ENCODE results near the gene TOR2A.

TOR2A gene

DNA sequence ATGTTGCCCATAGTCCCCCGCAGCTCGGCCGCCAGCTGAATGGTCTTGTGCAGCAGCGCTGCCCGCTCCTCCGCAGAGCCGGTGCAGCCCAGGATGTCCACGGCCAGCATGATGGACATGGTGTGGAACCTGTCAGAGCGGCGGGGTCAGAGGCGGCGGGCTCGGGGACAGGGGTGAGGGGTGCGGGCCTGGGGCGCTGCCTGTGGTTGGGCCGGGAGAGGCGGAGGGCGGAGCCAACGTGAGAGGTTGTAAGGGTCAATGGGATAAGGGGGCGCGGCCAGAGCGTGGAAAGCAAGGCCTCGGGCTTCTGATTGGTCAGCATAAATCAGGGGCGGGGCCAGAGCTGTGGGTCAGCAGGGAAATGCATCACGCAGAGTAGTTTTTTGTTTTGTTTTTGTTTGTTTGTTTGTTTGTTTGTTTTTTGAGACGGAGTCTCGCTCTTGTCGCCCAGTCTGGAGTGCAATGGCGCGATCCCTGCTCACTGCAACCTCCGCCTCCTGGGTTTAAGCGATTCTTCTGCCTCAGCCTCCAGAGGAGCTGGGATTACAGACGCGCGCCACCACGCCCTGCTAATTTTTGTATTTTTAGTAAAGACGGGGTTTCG lies 6.8 kb upstream of the TOR2A start:
- no peak for DNase-seq

DNA sequence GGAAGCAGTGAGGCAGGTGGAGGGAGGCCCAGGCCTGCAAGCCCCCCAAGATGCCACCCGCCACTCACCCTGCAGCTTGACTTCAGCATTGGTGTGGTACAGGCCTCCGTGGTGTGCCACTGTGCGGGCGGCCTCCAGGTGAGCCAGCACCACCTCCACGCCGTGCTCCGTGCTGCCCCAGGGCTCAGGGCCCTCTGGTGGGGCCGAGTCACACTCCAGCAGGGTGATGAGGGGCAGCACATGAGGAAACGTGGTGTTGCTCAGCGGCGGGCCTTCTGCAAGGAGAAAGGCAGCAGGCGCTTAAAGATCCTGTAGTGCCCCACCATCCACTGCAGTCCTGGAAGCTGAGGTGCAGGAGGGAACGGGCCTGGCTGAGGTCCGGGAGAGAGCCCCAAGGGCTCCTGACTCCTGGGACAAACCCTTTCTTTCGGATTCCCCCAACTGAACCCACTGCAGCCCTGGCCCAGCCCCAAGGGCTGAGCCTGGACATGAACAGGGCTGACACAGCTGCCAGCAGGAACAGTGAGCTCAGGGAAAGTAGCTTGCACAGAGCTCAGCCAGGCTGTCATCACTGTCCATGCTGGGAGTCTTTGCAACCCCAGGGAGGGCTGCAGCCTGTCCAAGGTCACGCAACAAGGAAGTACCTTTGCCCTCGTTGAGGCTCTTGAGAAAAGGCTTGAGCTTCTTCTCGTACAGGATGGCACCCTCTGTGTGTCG lies 4.7 kb upstream of the TOR2A start:
- DNase-seq: no peak

DNA sequence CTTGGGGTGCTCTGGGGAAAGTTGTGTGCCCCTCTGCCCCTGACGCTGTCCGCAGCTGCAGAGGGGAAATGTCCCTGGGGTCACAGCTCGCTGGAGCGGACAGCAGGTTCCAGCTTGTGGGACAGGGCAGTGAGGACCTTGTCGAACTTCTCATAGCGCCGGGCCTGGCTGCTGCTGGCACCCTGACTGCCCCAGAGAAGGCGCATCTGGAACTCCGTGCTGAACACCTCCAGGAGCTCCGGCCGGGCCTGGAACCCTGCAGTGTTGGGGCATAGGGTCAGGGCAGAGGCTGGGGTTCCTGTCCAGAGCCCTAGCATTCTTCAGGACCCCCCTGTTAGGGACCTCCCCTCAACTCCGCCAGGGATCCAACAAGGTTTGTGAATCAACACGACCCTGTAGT lies 3.6 kb upstream of the TOR2A start:
- DNase-seq: no peak

DNA sequence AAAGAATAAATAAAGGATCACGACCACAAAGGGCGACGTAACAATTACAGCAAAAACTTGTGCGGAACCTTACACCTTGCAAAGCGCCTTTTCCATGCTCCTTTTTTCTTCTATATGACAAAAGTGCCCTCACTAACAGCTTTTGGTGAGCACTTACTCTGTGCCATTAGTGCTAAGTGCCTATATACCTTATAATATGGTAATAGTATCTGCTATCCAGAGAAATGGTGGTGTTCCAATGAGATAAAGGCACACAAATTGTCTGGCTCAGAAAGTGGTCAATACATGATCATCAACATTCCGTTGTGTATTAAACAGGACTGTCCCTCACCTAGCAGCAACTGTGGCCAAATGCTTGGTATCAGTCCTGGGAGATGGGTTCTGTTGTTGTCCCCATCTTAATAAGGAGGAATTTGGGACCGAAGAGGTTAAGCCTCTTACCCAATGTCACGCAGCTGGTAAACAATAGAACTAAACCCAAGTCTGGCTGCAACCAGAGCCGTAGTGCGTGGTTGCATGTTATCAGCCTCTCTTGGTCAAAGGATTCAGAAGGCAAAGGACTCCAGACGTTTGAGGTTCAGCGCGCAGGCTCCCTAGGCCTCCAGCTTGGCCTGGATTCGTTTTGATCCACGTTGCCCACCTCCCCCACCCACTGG lies 564 bp upstream of the TOR2A start:
- no peak for DNase-seq

DNA sequence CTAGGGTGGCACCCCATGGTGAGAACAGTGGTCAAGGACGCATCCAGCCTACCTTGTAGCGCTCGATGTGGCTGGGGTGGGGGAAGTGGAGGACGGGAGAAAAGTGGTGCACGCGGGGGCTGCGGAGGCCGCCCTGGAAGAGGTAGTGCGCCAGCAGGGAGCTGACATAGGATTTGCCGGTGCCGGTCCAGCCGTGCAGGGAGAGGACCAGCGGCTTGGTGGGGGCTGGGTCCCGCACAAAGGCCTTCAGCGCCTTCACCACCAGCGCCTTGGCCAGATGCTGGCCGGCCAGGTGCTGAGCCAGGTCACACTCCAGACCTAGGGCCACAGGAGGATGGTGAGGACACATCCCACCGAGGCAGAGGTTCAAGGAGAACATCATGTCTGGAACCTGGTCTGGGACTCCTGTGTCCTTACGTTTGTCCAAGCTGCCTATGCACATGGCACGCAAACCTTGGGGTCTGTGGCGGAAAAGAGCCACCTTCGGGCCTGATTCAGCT lies 797 bp downstream of the TOR2A start:
- DNase-seq: no peak

DNA sequence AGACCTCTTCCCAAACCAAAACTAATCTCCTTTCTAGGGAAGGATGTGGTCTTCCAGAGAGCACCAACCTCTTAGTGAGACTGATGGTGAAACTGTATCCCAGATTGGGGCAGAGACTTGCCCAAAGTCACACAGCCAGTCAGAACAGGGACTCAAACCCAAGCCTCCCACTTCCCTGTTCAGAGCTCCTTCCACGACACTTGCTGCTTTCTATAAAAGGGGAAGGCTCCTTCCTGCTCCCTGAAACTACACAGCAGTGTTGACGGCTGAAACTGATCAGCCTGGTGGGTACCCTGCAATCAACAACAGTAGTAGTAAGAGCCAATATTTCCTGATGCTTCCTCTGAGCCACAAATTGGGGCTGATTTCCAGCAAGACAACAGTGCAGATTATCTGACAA lies 1.5 kb downstream of the TOR2A start:
- no peak for DNase-seq

DNA sequence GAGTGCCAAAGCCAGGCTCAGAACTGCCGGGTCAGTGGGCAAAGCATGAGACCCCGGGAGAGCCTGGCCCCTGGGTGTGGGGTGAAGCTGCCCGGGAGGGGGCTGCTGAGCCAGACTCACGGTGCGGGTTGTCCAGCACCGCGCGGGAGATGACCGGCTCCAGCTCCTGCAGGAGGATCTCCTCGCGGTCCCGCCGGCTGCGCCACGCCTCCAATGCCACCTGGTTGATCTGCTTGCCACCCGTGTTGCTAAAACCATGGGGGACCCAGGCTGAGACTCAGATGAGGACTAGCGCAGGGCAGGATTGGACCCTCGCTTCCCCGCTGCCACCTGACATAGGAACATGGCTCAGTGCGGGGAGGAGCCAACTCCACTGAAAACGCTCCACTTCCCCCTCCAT lies 2.6 kb downstream of the TOR2A start:
- DNase-seq: no peak

DNA sequence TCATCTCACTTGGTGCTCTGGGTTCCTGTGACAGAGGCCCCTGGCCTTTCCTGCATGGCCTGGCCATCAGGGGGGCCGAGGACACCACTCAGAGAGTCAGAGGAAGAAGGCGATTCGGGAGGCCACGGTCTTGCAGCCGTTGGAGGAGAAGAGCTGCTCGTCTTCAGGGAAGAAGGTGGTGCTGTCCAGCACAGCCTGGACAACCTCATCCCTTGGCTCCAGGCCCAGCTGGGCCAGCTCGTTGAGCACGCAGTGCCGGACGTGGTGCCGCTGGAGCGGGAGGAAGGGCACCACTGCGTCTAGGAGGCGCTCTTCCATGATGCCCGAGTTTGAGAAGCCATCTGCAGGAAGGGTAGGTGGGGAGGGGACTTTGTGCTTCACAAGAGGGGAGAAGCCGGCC lies 3.2 kb downstream of the TOR2A start:
- DNase-seq: no peak

DNA sequence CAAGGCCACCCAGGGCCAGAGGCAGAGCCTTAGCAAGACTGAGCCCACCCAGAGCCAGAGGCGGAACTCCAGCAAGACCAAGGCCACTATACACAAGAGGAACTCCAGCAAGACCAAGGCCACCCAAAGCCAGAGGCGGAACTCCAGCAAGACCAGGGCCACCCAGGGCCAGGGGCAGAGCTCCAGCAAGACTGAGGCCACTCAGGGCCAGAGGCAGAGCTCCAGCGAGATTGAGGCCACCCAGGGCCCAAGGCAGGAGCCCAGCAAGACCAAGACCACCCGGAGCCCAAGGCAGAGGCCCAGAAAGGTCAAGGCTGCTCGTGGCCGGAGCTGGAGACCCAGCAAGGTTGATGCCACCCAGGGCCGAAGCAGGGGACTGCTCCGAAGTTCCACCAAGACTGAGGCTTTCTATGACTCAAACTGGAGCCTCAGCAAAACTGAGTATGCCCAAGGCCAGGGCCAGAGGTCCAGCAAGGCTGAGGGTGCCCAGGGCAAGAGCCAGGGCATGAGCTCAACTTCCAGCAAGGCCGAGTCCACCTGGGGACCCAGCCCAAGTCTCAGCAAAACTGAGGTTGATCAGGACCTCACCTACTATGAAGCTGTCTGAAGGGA lies 4.2 kb downstream of the TOR2A start:
- DNase-seq: no peak

DNA sequence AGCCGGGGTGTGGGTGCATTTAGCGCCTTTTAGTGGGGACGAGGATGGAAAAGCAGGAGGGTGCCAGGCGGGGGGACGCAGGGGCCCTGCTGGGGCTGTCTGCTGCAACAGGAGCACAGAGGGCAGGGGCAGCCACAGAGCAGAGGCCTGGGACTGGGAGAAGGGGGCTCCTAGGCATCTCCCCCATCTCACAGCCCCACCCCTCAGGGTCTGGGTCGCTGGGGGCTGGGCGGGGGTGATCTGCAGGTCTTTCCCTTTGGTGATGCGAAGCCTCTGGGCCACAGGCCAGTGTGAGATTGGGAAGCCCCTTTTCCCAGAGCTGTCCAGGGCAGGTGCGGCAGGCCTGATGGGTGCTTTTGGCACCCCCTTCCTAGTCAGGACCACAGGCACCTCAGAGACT lies 4.8 kb downstream of the TOR2A start:
- DNase-seq: no peak

DNA sequence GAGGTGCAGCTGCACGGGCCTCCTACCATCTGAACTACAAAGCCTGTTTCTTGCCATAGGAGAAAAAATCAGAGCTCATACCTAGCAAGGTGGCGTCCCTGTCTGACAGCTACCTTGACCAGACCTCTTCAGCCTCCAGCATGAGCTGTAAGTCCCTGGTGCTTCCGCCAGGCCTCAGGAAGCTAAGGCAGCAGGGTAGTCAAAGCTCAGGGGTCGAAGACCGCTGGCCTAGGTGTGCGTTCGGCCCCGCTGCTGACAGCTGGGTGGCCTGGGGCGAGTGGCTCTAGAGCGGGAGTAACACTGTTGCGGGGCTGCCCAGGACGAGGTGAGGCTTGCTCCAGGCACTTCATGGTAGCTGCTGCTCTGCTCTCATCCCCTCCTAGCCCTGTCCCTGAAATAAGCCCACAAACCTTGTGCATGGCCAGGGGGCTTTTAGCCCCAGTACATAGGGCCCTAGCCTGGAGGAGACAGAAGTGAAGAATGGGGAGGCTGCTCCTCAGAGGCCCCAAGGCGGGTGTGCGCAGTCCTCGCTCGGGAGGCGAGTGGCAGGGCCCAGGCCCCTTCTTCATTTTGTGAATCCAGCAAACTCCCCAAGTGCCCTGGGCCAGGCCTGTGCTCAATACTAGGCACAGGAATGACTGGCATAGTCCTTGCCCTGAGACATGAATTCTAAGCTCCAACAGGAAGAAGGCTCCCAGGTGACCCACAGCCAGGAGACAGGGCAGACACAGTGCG lies 5.4 kb downstream of the TOR2A start:
- DNase-seq: no peak

DNA sequence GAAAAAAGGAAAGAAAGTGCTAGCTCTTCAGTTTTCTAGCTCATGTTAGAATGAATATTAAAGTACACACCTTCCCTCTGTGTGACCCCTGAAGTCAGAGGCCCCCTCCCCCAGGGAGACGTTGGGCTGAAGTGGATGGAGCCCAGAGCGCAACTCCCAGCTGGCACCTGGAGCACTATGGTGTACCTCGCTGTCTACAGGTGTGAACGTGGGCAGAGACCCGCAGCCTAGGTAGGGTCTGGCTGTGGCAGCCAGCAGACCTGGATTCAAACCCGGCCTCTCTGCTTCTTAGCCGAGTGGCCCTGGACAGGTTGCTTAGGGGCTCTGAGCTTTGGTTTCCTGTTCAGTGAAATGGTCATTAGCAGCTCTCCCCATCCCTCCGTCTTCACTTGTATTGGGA lies 6.3 kb downstream of the TOR2A start:
- no peak for DNase-seq

DNA sequence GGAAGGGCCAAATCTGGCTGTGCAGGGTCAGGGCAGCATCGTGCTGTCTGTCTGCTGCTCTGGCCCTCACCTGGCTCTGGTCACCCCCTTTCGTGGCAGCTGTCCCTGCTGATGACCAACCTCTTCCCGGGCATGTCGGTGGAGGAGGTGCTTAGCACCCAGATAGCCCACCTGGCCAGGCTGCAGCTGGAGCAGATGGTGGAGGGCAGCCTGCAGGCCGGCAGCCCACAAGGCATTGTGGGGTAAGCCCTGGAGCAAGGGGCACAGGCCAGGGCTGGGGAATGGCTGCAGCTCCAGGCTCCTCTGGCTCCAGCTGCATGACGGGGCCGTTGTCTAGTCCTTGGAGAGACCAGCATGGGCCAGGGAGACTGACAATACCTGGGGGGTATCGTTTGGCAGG lies 8.2 kb downstream of the TOR2A start:
- DNase-seq: no peak

DNA sequence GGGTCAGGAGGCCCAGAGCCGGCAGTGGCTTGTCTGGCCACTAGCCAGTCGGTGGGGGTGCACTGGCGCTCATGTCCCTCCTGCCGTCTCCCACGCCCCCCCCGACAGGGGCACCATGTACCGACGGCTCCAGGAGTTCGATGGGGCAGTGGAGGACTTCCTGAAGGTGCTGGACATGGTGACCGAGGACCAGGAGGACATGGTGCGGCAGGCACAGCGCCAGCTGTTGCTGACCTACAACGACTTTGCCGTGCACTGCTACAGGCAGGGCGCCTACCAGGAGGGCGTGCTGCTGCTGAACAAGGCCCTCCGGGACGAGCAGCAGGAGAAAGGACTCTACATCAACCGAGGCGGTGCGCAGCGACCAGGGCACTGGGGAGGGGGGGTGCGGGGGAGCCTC lies 11.1 kb downstream of the TOR2A start:
- DNase-seq: no peak

DNA sequence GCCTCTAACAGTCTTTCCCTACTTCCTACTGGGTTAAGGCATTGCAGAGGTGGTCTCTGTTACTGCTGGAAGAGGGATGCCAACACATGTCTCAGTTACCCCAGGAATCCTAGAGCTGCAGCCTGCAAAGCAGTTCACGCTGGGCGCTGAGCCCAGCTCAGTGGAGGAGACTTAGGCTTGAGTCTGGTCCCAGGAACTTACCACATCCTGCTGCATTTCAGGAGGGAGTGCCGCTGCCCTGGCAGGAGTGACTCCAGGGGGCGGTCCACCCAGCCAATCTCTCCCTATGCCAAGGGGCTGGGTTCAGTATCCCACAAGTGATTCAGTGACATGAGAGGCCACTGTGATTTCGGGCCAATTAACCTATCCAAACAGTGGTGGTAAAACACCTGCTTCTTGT lies 11.7 kb downstream of the TOR2A start:
- DNase-seq: no peak

DNA sequence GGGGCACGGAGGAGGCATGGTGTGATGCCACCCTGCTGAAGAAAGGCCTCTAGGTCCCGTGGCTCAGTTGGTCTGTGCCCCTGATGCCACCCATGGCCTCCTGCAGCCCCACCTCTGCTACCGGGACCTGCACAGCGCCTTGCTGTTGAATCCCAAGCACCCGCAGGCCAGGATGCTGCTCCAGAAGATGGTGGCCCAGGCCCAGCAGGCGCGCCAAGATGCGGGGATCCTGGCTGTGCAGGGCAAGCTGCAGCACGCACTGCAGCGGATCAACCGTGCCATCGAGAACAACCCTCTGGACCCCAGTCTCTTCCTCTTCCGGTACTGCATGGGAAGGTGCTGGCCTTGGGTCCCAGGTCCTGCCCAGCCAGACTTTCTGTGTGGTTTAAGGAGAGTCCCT lies 12.1 kb downstream of the TOR2A start:
- no peak for DNase-seq

DNA sequence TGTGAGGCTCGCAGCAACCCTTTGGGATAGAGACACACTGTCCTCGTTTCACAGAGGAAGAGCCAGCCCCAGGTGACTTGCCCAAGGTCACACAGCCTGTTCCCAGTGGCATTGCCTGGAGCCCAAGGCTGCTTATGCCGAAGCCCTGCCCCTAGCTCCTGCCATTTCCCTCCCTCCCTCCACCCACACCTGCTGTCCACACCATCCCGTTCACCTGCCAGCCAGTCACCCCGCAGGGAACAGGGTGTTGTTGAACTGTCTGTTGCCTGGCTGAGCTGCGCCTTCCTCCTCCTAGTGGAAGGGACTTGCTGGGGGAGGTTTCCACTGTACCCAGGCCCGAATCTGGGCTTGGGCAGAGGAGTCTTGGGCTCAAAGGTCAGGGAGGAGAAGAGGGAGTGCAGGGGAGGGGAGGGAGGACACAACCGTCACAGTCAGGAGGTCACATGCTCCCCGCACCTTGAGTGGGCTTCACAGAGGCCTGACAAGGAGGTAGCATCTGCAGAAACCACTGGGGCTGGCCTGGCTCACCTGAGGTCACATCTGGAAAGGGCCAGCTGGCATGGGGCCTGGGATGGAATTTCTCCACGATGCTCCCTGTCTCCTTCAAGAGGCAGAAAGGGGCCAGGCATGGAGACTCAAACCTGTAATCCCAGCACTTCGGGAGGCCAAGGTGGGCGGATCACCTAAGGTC lies 12.9 kb downstream of the TOR2A start:
- DNase-seq: no peak

DNA sequence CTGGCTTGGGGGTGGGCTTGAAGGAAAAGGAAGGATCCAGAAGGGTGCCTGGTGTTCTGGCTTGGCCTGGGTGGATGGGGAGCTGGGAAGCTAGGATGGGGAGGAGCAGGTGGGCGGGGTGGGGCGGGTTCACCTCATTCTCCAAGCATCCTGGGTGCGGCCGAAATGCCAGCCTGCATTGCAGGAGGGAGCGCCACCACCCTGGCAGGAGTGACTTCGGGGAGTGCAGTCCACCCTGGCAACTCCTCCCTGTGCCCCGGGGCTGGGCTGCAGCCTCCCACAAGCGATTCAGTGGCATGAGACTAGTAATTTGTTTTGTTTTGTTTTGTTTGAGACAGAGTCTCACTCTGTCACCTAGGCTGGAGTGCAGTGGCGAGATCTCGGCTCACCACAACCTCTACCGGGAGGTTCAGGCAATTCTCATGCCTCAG lies 13.7 kb downstream of the TOR2A start:
- DNase-seq: peak; percentile 35

DNA sequence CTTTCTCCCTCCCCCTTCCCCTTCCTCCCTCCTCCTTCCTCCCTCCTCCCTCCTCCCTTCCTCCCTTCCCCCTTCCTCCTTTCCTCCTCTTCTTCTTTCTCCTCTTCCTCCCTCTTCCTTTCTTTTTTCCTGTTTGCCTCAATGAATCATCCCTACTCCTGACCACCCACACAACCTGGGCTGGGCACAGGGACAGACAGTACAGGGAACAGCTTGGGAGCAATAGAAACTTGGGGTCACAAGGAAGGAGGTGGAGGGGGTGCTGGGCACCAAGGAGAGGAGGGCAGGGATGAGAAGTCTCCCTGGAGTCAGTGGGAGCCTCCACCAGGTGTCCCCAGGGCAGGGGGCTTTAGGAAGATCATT lies 14.2 kb downstream of the TOR2A start:
- DNase-seq: no peak

DNA sequence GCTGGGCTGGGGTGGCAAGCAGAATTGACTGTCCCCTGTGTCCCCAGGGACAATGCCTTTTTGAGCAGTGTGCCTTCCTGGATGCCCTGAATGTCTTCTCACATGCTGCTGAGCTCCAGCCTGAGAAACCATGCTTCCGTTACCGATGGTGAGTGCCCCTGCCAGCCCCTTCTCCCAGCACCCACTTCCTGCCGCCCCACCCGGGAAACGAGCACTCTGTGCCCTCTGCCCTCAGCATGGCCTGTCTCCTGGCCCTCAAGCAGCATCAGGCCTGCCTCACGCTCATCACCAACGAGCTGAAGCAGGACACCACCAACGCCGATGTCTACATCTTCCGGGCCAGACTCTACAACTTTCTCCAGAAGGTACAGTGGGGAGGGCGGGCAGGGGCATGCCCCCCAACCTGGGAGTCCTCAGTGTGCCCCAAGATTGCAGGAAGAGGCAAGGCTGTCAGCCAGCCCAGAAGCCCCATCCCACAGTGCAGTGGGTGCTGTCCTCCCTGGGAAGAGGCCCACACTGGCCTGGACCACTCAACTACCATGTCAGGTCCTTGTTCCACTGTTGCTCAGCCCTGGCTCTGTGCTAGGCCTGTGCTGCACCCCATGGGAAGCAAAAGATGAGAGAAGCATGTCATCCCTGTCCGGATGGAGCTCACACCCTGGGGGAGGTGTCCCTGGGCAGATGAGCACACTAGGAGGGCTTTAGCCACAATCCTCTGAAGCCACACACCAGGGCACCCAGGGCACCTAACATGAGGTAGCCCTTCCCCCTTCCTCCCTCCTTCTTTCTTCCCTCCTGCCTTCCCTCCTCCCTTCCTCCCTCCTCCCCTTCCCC lies 14.8 kb downstream of the TOR2A start:
- peak; percentile 44 for DNase-seq

DNA sequence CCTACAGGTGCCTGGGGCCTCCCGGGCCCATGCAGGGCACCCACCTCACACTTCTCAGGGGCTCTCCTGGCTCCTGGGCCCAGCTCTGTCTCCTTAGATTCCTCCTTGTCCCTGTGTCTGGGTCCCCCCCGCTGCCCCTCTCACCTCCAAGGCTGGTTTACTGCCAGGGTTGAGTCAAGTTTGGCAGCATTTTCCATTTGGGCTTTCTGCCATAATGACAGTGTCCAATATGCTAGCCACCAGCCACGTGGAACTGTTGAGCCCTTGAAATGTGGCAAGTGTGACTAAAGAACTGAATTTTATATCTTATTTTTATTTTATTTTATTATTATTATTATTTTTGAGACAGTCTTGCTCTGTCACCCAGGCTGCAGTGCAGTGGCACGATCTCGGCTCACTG lies 17.3 kb downstream of the TOR2A start:
- DNase-seq: no peak

DNA sequence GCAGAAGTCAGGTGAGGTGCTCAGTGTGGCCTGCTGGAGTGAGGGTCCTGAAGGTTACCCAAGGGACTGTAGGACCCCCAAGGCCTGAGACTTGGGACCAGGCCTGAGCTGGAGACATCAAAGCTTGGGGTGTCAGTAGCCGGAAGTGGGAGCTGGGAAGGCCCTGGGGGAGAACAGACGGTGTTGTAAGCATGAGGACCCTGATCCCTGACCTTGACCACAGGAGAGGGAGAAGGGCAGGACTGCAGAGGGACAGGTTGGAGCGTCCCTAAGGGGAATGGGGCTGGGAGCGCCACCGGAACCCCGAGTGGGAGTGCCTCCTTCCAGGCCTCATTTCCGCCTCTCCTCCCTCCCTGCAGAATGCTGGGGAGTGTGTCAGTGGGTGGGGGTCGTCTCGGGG lies 18.7 kb downstream of the TOR2A start:
- no peak for DNase-seq

Measured in CD4-positive, alpha-beta T cell treated with Interleukin-10 for 1 hour (primary cell).